Amygdala (tissue), 56 donors: Measurements from ENCODE around the gene DGKI.
"Not testable (repeated sequence)": the region's sequence is repeated elsewhere in the genome, so short reads cannot be mapped to it uniquely, and the experiment has no call there.

Source experiments
- DNase-seq, 56 donors: peaks; one replicate each; lab custom pipeline; 2025; lab: John Stamatoyannopoulos, UW

The DGKI gene

GRCh38 chr7:137839903-137840779 is 6.6 kb downstream of the DGKI start:
- no peak for DNase-seq

DNA sequence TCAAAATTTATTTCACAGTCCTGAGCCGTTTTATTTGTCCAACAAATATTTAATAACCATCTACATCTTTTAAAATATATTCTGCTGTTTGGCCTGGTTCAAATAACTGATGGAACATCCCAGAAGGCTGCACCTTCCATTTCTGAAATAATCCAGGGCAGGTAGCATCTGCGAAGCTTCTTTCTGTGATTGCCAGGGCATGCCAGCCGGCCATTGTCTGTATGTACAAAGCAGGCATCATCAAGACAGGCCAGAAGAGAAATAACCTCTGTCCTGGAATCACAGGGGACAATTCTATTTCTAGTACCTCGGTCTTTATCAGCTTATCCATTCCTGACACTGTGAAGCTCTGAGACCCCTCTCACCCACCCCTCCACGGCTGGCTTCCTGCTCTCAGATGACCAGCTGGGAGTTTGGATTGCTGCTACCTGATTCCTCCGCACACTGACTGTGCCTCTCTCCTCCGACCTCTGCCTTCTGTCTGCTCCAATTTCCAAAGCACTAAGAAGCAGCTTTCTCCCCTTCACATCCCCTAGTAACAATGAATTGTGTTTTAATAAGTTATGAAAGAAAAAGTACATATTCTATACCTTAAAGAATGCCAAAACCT is 8.0 kb downstream of the DGKI start:
- no peak for DNase-seq

DNA sequence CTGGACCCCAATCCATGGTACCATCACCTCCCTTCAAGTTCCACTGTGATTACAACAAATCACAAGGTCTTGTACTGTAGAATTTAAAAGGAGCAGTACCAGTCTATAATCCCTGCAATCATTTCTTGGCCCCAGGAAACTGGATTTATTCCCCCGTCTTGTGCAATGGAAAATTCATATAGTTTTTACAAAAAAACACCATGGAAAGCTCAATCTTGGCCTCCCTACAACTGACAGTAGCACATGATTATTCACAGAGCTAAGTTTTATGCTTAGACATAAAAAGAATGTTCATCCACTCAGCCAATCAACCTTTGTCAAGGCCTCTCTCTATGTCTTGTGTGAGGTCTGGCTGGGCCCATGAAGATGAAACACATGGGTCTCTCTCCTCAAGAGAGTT is 10.2 kb downstream of the DGKI start:
- DNase-seq = no peak

DNA sequence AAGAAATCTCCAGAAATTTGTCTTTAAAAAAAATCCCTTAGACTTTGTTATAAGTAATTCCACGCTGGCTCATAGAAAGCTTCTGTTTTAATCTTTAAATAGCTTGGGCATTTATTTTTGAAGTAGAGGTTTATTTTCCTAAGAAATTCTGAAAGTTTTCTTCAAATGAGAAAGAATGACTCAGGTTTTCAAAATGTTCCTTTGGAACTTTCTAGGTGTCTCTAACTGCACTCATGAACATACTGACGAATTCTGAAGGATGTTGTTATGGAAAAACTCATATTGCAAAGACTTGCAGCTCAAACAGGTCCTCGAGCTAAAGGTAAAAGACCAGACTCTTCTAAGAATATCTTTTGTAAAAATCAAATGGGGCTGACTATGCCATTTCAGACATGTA is 10.7 kb downstream of the DGKI start:
- no peak for DNase-seq

DNA sequence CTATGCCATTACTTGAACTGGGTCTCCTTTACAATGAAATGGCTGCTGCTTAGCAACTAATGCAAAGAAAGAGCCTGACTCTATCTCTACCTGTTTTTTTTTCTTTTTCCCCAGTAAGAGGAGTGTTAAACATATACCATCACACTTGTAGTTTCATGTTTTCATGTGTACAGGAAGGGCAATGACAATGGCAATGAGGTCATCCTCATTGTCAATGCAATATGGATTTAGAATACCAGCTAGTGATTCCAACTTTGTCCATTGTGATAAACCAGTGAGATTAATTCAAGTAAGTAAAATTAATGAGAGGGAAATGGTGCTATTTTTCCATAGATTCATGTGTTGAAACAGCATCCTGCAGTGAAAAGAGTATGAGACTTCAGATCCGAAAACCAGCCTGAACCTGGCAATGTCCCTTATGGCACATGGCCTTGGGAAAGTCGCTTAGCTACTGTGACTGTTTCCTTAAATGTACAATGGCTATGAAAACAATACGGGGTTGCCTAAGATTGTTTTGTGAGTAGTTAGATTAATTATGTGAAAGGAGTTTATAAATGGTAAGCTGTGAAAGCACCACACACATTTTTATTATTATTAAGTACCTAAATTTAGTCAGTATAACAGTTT is 11.2 kb downstream of the DGKI start:
- no peak for DNase-seq

DNA sequence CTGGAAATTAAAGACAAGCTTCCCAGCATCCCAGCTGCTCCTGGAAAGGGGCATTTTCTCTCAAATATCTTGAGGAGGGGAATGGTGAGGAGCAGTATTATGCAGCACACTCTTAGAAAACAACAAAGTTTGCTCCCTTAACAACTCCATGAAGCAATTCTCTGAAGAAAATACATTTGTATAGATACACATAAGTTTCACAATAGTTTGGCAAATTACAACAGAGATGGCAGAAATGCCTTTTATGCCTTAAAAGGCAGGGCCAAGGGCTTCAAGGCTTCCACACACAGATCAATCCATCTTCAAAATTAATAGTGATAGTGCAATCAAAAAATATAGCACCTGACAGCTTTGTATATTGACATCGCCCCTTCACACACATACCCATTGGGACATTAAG is 12.2 kb downstream of the DGKI start:
- no peak for DNase-seq

DNA sequence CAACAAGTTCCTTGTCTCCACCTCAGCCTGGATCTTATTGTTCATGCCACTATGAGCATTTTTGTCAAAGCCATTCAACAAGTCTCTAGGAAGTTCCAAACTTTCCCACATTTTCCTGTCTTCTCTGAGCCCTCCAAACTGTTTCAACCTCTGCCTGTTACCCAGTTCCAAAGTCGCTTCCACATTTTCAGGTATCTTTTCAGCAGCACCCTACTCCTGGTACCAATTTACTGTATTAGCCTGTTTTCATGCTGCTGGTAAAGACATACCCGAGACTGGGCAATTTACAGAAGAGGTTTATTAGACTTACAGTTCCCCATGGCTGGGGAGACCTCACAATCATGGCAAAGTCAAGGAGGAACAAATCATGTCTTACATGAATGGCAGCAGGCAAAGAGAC is 13.8 kb downstream of the DGKI start:
- not testable (repeated sequence) for DNase-seq

DNA sequence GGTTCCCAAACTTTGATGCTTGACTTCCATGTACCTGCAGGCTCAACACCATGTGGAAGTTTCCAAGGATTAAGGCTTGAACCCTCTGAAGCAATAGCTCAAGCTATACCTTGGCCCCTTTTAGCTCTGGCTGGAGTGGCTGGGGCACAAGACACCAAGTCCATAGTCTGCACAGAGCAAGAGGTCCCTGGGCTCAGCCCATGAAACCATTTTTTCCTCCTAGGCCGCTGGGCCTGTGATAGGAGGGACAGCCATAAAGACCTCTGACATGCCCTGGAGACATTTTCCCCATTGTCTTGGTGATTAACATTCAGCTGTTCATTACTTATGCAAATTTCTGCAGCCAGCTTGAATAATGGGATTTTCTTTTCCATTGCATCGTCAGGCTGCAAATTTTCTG is 14.4 kb downstream of the DGKI start:
- DNase-seq = no peak

DNA sequence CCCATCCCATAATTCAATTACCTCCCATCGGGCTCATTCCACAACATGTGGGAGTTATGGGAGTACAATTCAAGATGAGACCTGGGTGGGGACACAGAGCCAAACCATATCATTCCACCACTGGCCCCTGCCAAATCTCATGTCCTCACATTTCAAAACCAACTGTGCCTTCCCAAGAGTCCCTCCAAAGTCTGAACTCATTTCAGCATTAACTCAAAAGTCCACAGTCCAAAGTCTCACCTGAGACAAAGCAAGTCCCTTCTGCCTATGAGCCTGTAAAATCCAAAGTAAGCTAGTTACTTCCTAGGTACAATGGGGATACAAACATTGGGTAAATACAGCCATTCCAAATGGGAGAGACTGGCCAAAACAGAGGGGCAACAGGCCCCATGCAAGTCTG is 15.2 kb downstream of the DGKI start:
- DNase-seq = not testable (repeated sequence)

DNA sequence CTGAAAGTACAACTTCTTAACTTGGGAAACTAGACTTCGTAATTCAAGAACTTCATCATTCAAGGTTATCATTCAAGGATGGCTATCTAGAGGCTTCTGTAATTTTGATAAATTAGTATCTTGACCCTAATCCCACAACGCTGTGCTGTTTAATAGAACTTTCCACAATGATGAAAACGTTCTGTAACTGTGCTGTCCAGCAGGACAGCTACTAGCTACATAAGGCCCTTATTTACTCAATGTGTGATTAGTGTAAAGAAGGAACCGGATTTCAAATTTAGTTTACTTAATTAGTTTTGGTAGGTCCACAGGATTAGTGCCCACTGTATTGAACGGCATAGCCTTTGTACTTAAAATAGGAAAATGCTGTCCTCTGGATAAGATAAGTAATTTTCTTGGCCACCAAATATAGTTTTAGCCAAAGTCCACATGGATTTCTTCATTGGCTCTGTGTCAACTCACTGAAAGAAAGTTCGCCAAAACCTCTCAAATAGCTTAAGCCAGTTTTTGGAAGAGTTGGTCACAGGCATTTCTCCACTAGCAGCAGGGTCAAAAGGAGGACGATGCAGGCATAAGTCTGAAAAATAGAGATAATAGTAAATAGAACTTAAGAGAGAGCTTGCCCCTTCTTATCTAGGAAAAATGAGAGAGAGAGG is 17.3 kb downstream of the DGKI start:
- DNase-seq = no peak

GRCh38 chr7:137828456-137828855 is 18.3 kb downstream of the DGKI start:
- no peak for DNase-seq

DNA sequence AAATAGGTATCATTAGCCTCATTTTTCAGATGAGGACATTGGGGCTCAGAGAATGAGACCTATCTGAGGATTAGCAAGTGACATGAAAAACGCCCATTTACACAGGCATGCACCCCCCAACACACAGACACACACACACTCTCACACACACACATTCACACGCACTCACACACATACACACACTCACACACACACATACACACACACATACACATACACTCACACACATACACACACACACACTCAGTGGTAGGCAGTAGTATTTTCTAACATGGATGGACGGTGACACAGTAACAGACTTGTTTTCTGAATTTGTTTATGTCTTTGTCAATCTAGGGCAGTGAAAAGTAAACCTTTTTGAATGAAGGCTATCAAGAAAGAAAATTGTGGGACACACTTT is 21.3 kb downstream of the DGKI start:
- DNase-seq = no peak

GRCh38 chr7:137820677-137821420 is 25.9 kb downstream of the DGKI start:
- peak in 35 of 56 donors; percentile 2 to 53 (median 23) for DNase-seq

DNA sequence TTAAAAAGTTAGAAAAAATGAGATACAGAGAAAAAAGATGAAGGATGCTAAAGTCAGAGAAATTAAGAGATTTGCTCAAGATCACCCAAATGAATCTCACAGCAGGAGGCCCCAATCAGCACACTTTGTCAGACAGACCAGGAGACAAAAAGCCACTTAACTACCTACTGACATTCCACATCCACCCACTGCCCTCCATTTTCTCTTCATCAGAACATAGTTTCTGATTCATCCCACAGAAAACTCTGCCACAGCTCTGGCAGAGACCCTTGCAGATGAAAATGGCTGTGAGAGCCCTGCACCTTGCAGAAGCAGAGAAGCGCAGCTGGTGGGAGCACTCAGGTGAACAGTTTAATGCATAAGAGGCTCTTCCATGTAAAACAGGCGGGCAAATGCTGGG is 26.6 kb downstream of the DGKI start:
- no peak for DNase-seq

DNA sequence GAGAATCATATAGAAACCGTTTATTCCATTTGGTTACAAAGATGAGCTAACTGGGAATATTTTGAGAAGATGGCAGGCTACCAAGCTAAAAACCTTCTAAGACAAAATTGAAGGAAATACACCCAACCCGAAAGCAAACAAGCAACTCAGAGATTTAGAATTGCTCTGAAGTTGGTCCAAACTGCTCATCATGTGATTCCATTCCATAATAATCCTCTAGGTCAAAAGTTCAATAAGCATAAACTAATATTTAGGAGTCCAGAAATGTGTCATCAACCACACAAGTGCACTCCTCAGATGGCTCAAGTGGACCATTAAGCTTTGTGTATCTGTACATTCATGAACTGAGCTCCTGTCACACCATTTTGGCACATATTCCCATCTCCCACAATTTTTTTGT is 28.7 kb downstream of the DGKI start:
- no peak for DNase-seq

- peak in 2 of 56 donors; percentile 1 to 7 for DNase-seq
Measured at GRCh38 chr7:137816696-137817320, 30.0 kb downstream of the DGKI start.

GRCh38 chr7:137813541-137813940 is 33.2 kb downstream of the DGKI start:
- no peak for DNase-seq

GRCh38 chr7:137810248-137810647 is 36.5 kb downstream of the DGKI start:
- DNase-seq = no peak

GRCh38 chr7:137804836-137805235 is 41.9 kb downstream of the DGKI start:
- no peak for DNase-seq

DNA sequence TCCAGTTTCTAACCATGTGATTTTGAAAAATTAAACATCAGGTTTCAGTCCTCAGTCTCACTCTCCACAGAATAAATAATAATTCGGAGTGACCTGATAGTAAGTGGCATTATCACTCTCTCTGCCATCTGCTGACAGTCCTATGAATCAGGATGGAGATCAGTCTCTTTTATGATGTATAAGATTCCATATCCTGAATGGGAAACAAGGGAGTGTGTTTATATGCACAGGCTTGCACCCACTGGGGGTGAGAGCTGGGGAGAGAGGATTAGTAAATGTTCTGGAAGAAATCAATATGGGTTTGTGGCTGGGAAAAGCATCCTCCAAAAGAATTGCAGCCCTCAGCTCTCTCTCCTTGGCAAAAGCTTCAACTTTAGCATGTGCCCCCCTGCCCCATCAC is 45.3 kb downstream of the DGKI start:
- no peak for DNase-seq
